Peyer's patch (tissue), 4 donors: Measurements from ENCODE around the gene UHRF1. TPM values are rescaled to one million over a fixed set of nuclear protein-coding genes. Genes with fewer than 3 reads are reported as not detected.
A peak's percentile ranks its signal among the peaks of the same experiment; 100 is the strongest.
"Not testable (repeated sequence)": the region's sequence is repeated elsewhere in the genome, so short reads cannot be mapped to it uniquely, and the experiment has no call there.

Experiments
- DNase-seq, 3 donors: peaks; one replicate each; pipeline ENCODE4 v3.0.0-alpha.2; 2017 to 2019
- H3K27ac ChIP-seq, 4 donors: fragments of 200-600 bp; sonication (generic); one replicate each; pipeline ENCODE4 v1.5.1; 2016 to 2019
- H3K27me3 ChIP-seq, 2 donors: fragments of 200-600 bp; sonication (generic); one replicate each; pipeline ENCODE4 v1.5.1; 2019
- H3K36me3 ChIP-seq, 3 donors: fragments of 200-600 bp; sonication (generic); one replicate each; pipeline ENCODE4 v1.5.1; 2016 to 2019
- H3K4me1 ChIP-seq, 4 donors: fragments of 200-600 bp; sonication (generic); one replicate each; pipeline ENCODE4 v1.5.1; 2016 to 2019
- H3K4me3 ChIP-seq, 4 donors: fragments of 200-600 bp; sonication (generic); 1 replicate in 3 of 4; 2 replicates in 1 of 4; pipeline ENCODE4 v1.5.1; 2016 to 2019; ENCODE audit warnings: mild to moderate bottlenecking in 1 of 4
- H3K9me3 ChIP-seq, 4 donors: fragments of 200-600 bp; sonication (generic); one replicate each; pipeline ENCODE4 v1.5.1; 2016 to 2019; ENCODE audit warnings: mild to moderate bottlenecking in 1 of 4
- POLR2A ChIP-seq, 2 donors: fragments of 450-650 bp; IDR thresholded peaks; one replicate each; pipeline ENCODE4 v1.5.1; 2017; ENCODE audit warnings: antibody characterized with exemption in 2 of 2, mild to moderate bottlenecking in 2 of 2, moderate library complexity in 2 of 2
- total RNA-seq, 4 donors: library from RNA; depleted of rRNA; stranded (reverse); fragments of >200 nt; gene quantifications; one replicate each; pipeline ENCODE4 v1.1.0, GENCODE V29; 2016
- TF ChIP-seq, protein P1 (sequence below), 6 experiments: fragments of 450-650 bp in 4 of 6; fragments of 200-600 bp in 2 of 6; sonication (generic) in 1 of 6; IDR thresholded peaks; one replicate each; pipeline ENCODE4 v1.5.1; 2017 to 2019; ENCODE audit warnings: antibody characterized with exemption in 6 of 6, mild to moderate bottlenecking in 3 of 6, moderate library complexity in 1 of 6

The UHRF1 gene
- total RNA-seq, 4 donors from 2014 or later = 6.7 to 35.5 (median 8.0) TPM

DNA sequence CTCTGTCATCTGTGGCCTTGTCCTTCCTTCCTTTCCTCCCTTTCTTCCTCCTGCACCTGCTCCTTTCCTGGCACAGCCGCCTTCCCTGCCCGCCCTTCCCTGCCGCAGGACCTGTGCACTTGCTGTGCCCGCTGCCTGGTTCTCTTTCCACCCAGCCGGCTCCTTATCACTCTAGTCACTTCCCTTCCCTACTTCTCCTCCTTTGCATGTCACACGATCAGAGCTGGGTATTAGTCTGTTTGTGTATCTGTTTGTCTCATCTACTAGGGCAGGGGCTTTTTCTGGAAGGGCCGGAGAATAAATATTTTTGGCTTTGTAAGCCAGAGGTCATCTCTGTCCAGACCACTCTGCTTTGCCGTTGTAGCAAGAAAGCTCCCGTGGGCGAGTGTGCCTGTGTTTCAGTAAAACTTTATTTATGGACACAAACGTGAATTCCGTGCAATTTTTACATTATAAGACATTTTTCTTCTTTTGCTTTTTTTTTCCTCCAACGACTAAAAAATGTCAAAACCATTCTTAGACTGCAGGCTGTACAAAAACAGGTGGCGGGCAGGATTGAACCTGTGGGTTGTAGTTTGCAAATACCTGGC lies 65.7 kb downstream of the UHRF1 start:
- peak overlapping the region in 1 of 4 donors; percentile 82 for H3K27ac ChIP-seq
- no peaks in the 10 kb centered on the region for H3K9me3 ChIP-seq
- peaks cover 0 to 76% (median 11%) of the 10 kb centered on the region in 4 donors for H3K4me1 ChIP-seq

DNA sequence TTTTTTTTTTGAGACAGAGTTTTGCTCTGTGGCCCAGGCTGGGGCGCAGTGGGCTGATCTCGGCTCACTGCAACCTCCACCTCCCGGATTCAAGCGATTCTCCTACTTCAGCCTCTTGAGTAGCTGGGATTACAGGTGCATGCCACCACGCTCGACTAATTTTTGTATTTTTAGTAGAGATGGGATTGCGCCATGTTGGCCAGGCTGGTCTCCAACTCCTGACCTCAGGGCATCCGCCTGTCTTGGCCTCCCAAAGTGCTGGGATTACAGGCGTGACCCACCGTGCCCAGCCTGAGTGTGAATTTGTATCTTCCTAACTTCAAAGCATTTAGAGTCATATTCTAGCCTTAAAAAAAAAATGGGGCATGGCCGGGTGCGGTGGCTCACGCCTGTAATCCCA lies 66.3 kb downstream of the UHRF1 start:
- DNase-seq, H3K27me3 ChIP-seq, H3K36me3 ChIP-seq, H3K4me3 ChIP-seq, H3K9me3 ChIP-seq: not testable (repeated sequence)
- Histone ChIP-seq H3K4me1 (peaks cover 0 to 70% (median 7%) of the 10 kb centered on the region in 4 donors), H3K27ac (peak overlapping the region; percentile 43 to 82 (median 69))

More for the DNA sequence above, 65.7 kb downstream of the UHRF1 start:
- Histone ChIP-seq H3K4me3 (no peak overlapping the region), H3K36me3 (no peaks in the 10 kb centered on the region), H3K27me3 (no peaks in the 10 kb centered on the region)
- DNase-seq = no peak
- TF ChIP-seq, protein P1, sequence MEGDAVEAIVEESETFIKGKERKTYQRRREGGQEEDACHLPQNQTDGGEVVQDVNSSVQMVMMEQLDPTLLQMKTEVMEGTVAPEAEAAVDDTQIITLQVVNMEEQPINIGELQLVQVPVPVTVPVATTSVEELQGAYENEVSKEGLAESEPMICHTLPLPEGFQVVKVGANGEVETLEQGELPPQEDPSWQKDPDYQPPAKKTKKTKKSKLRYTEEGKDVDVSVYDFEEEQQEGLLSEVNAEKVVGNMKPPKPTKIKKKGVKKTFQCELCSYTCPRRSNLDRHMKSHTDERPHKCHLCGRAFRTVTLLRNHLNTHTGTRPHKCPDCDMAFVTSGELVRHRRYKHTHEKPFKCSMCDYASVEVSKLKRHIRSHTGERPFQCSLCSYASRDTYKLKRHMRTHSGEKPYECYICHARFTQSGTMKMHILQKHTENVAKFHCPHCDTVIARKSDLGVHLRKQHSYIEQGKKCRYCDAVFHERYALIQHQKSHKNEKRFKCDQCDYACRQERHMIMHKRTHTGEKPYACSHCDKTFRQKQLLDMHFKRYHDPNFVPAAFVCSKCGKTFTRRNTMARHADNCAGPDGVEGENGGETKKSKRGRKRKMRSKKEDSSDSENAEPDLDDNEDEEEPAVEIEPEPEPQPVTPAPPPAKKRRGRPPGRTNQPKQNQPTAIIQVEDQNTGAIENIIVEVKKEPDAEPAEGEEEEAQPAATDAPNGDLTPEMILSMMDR (IDR thresholded peaks at IDR 0.05) = no peak

DNA sequence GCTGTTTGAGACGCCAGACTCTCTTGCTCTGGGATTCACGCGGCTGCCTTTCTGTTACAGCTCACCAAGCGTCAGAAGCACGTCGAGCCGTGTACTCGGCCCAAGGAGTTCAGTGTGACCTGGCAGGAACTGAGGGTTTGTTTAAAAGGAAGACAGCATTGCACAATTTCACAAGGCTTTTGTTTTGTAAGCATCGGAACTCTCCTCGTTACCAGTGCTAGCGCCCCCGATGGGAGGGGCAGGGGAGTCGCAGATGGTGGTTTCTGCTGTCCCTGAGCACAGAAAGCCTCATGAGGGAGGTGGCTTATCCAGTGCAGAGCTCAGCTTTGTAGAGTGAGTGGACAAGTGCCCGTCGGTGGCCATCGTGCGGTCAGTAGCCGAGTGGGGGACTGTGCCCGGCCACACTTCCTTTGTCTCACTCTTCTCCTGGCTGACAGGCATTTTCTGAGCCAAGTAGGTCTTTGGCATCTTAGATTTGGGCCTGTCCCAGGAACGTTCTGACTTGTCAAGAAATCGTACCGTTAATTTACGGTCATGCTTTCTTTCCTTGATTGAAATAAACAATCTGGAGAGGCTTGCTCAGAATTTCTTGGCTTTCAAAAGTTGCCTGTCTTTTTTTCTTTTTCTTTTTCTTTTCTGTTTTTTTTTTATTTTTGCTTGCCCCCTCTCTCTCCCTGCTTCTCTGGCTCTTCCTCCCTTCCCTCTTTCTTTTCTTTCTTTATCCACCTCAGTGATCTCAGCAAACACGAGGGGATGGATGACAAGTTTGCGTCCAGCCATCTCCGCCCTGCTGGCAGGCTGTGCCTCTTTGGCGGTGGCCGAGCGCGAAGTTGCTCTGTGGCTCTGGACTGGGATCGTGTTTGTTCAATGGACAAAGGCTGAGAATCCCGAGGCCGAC lies 67.3 kb downstream of the UHRF1 start:
- Histone ChIP-seq H3K36me3 (no peaks in the 10 kb centered on the region), H3K27me3 (no peaks in the 10 kb centered on the region), H3K9me3 (no peaks in the 10 kb centered on the region), H3K4me1 (peaks cover 0 to 60% (median 1%) of the 10 kb centered on the region in 4 donors), H3K27ac (peak overlapping the region; percentile 43 to 82 (median 69)), H3K4me3 (peak overlapping the region in 1 of 4 donors; percentile 13)
- DNase-seq = peak in 2 of 3 donors; percentile 39 to 81
- TF ChIP-seq POLR2A (IDR thresholded peaks at IDR 0.05) = peak in 1 of 2 donors; percentile 27
- TF ChIP-seq, protein P1 (IDR thresholded peaks at IDR 0.05) = peak in 2 of 6 experiments; percentile 13 to 33

DNA sequence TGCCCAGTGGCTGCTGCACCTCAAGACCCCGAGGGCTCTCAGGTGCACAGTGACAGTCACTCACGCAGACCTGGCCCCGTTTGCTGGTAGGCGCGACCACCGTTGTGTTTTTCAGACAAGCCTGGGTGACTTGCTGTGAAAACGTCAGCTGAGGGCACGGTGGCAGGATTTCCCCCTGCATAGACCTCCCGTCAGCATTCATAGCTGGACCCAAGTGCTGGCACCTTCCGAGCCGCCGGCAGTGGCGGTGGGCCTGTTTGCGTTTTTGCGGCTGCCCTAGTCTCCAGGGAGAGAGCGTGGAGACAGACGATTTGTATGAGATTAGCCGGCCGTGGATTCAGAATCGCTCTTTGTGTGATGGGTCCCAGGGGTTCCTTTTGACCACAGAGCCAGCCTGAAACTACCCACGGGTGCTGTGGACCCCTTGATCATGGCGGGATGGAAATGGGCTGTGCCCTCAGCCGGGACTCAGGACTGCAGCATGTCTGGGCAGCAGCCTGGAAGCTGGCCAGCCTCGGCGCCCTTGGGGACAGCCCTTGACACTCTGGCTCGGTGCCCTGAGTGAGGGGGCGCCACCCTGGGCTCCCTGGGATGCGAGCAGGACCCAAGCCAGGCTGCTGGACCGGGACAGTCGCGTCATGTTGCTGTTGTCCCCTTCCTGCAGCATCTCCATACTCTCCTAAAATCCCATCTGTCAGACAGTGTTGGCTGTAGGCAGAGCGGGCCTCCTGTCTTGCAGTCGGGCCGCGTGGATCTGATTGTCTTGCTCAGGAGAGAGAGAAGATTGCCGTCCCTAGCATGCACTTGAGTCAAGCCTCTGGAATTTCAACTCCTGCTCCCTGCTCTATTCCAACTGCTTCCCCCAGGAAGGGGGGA lies 68.2 kb downstream of the UHRF1 start:
- Histone ChIP-seq H3K4me1 (peaks cover 0 to 51% (median 0%) of the 10 kb centered on the region in 4 donors), H3K27ac (peak overlapping the region; percentile 43 to 82 (median 56))
- no peak for DNase-seq

DNA sequence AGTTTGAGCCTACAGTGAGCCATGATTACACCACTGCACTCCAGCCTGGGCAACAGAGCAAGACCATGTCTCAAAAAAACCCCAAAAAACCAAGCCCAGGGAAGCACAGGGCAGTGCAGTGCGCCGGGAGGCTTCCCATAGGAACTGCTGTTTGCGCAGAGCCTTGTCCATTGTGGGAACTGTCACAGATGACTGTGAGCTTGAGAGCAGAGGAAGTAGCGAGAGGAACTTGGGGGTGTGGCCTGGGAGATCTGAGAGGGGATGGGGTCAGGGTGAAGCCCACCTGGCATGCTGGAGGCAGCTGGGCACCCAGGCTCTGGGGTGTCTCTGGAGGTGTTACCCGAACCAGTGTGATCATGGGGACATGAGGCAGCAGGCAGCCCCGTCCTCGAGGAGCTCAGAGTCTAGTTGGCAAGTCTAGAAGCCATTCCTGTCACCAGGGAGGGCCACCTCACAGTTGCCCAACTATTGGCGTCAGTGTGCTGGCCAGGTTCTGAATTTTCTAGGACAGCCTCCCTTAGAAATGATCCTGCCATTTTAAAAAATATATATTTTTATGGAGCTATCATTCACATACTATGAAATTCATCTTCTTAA lies 70.0 kb downstream of the UHRF1 start:
- Histone ChIP-seq H3K4me1 (peaks cover 0 to 41% (median 0%) of the 10 kb centered on the region in 4 donors), H3K27ac (no peak overlapping the region)

More for the DNA sequence above, 68.2 kb downstream of the UHRF1 start:
- H3K4me3 ChIP-seq = no peak overlapping the region
- no peak for TF ChIP-seq POLR2A (IDR thresholded peaks at IDR 0.05)
- TF ChIP-seq, protein P1 (IDR thresholded peaks at IDR 0.05) = no peak
- H3K27me3 ChIP-seq = no peaks in the 10 kb centered on the region
- no peaks in the 10 kb centered on the region for H3K36me3 ChIP-seq
- no peaks in the 10 kb centered on the region for H3K9me3 ChIP-seq

More for the DNA sequence above, 70.0 kb downstream of the UHRF1 start:
- TF ChIP-seq, protein P1 (IDR thresholded peaks at IDR 0.05) = no peak
- no peak for TF ChIP-seq POLR2A (IDR thresholded peaks at IDR 0.05)
- H3K9me3 ChIP-seq = no peaks in the 10 kb centered on the region
- no peaks in the 10 kb centered on the region for H3K36me3 ChIP-seq
- no peak overlapping the region for H3K4me3 ChIP-seq
- DNase-seq = no peak
- H3K27me3 ChIP-seq = no peaks in the 10 kb centered on the region
